Esophagus squamous epithelium (tissue), 4 donors: ENCODE data around the gene NTSR2.

Experiments
- CTCF ChIP-seq, 6 experiments: fragments of 450-650 bp in 4 of 6; fragments of 200-600 bp in 2 of 6; sonication (generic) in 2 of 6; IDR thresholded peaks; one replicate each; pipeline ENCODE4 v1.5.1; 2016 to 2019; ENCODE audit warnings: antibody characterized with exemption in 6 of 6, mild to moderate bottlenecking in 4 of 6, moderate library complexity in 4 of 6
- POLR2A ChIP-seq, 4 donors: fragments of 450-650 bp; IDR thresholded peaks; one replicate each; pipeline ENCODE4 v1.6.1; 2017; ENCODE audit warnings: antibody characterized with exemption in 4 of 4, mild to moderate bottlenecking in 4 of 4, moderate library complexity in 3 of 4

- TF ChIP-seq CTCF (IDR thresholded peaks at IDR 0.05), result no peak
- no peak for TF ChIP-seq POLR2A (IDR thresholded peaks at IDR 0.05)
Measured at GRCh38 chr2:11625671-11626070, 44.3 kb downstream of the NTSR2 start.
